Activated naive CD4-positive, alpha-beta T cell treated with anti-CD3 and anti-CD28 coated beads, Interleukin-2, amount 10 ng/mL, durations not matched to agents 5 hours and 36 hours (primary cell): ENCODE data around the gene TEX55. TPM values are rescaled to one million over a fixed set of nuclear protein-coding genes. Genes with fewer than 3 reads are reported as not detected.

Experiments
- total RNA-seq, 2 experiments: library from RNA; stranded (reverse); gene quantifications; one replicate each; pipeline ENCODE4 v1.2.3, GENCODE V29; 2021

Gene TEX55
- not detected for total RNA-seq

DNA sequence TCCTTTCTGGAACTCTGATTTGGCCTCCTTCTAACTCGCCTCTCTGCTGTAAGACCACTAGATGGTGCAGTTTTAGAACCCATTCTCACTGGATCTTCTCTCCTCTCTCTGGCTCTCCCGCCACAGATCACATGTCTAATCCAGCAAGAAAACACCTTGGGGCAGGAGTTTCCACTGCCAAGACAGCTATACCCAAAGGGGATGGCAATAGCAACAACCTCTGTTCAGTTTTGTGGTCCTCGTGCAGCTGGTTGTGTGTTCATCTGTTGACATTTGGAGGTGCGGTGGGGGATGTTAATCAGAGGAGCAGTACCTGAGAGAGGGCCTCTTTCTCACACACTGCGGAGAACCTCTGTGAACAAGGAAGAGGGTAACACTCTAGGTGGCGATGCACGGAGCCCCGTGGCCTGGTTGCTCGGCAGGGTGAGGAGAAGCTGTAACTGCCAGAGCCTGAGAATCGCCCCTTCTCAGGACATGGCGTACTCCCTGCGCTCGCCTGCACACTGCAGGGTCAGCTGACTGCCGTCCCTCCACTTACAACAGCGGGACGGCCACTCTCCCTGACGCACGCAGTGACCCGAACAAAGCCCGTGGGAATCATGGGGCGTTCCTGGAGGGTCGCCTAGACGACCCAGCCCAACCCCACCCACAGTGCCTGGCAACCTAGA, at the start of gene TEX55:
TSS of gene TEX55 (plus strand) at position 666 of the 668 bp plus-strand sequence. CDS start 25 bp downstream, outside the sequence.

DNA sequence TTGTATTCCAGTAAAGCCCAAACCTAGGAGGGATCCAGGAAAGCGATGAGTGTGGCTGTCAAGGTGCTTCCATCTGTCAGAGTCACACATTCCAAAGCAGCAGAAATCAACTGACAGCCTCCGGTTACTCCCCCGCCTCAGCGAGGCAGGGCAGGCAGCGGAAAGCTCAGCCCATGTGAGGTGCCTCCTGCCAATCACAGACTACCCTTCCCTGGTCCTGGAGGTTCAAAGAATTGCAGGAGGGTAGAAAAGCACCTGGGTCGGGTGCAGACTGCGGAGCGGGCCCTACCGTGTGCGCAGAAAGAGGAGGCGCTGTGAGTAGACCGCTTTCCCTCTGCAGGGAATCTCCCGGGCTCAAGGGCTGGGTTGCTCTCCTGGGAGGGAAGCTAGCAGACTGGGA, 27.4 kb downstream of the TEX55 start, which contains the start of gene UPK1B:
TSS of gene UPK1B (plus strand) at position 274 of the 400 bp plus-strand sequence. CDS start 13,144 bp downstream, outside the sequence.

Other genes starting within 250 kb of the TEX55 start
- under 1 TPM; 0.55 to 0.99 TPM for gene IGSF11, start 111.3 kb upstream of the TEX55 start, total RNA-seq
- not detected for gene UPK1B, start 27.4 kb downstream of the TEX55 start, total RNA-seq
- gene B4GALT4, start 94.7 kb downstream of the TEX55 start, total RNA-seq, result 10 to 100 TPM; 16.4 to 18.3 TPM
- gene ARHGAP31, start 148.2 kb downstream of the TEX55 start, total RNA-seq, result 1 to 10 TPM; 1.3 to 1.5 TPM